ENCODE results near the gene KCNMA1. TPM values are rescaled to one million over a fixed set of nuclear protein-coding genes. Genes with fewer than 3 reads are reported as not detected.

KCNMA1 gene
- total and polyA plus RNA-seq, 4 donors = 36.2 to 95.0 (median 54.3) TPM

GRCh38 chr10:77192402-77192801, 445.2 kb downstream of the KCNMA1 start:
- no peak overlapping the region for H3K4me3 ChIP-seq (ENCODE audit: low read depth, low read length)
- no CpG with 5 or more reads among the region's 3 CpGs for WGBS (ENCODE audit: insufficient coverage)
- no peaks in the 10 kb centered on the region for H3K36me3 ChIP-seq (ENCODE audit: control insufficient read depth, insufficient read depth, low read length)
- H3K27ac ChIP-seq (ENCODE audit: low read depth, low read length) = no peak overlapping the region
- H3K9me3 ChIP-seq (ENCODE audit: control insufficient read depth, insufficient read depth, low read length) = no peaks in the 10 kb centered on the region
- H3K27me3 ChIP-seq (ENCODE audit: control insufficient read depth, insufficient read depth, low read length) = no peaks in the 10 kb centered on the region
- H3K4me1 ChIP-seq (ENCODE audit: control insufficient read depth, insufficient read depth, low read length) = no peaks in the 10 kb centered on the region
- no peak for DNase-seq (ENCODE audit: low read depth in 4 of 6, low spot score in 6 of 6)

GRCh38 chr10:77191324-77192049, 446.1 kb downstream of the KCNMA1 start:
- no CpG with 5 or more reads among the region's 5 CpGs for WGBS (ENCODE audit: insufficient coverage)
- no peak overlapping the region for H3K27ac ChIP-seq (ENCODE audit: low read depth, low read length)
- H3K4me3 ChIP-seq (ENCODE audit: low read depth, low read length) = no peak overlapping the region
- H3K9me3 ChIP-seq (ENCODE audit: control insufficient read depth, insufficient read depth, low read length) = no peaks in the 10 kb centered on the region
- DNase-seq (ENCODE audit: low read depth in 4 of 6, low spot score in 6 of 6) = no peak
- no peaks in the 10 kb centered on the region for H3K27me3 ChIP-seq (ENCODE audit: control insufficient read depth, insufficient read depth, low read length)
- no peaks in the 10 kb centered on the region for H3K36me3 ChIP-seq (ENCODE audit: control insufficient read depth, insufficient read depth, low read length)
- H3K4me1 ChIP-seq (ENCODE audit: control insufficient read depth, insufficient read depth, low read length) = no peaks in the 10 kb centered on the region

GRCh38 chr10:77190291-77190690, 447.3 kb downstream of the KCNMA1 start:
- H3K36me3 ChIP-seq (ENCODE audit: control insufficient read depth, insufficient read depth, low read length) = no peaks in the 10 kb centered on the region
- no peak for DNase-seq (ENCODE audit: low read depth in 4 of 6, low spot score in 6 of 6)
- WGBS (ENCODE audit: insufficient coverage) = no CpG with 5 or more reads among the region's 1 CpG
- no peak overlapping the region for H3K27ac ChIP-seq (ENCODE audit: low read depth, low read length)
- no peaks in the 10 kb centered on the region for H3K27me3 ChIP-seq (ENCODE audit: control insufficient read depth, insufficient read depth, low read length)
- no peaks in the 10 kb centered on the region for H3K4me1 ChIP-seq (ENCODE audit: control insufficient read depth, insufficient read depth, low read length)
- no peaks in the 10 kb centered on the region for H3K9me3 ChIP-seq (ENCODE audit: control insufficient read depth, insufficient read depth, low read length)
- no peak overlapping the region for H3K4me3 ChIP-seq (ENCODE audit: low read depth, low read length)

- Histone ChIP-seq H3K27ac (ENCODE audit: low read depth, low read length) (no peak overlapping the region), H3K36me3 (ENCODE audit: control insufficient read depth, insufficient read depth, low read length) (no peaks in the 10 kb centered on the region), H3K4me3 (ENCODE audit: low read depth, low read length) (no peak overlapping the region), H3K9me3 (ENCODE audit: control insufficient read depth, insufficient read depth, low read length) (no peaks in the 10 kb centered on the region), H3K4me1 (ENCODE audit: control insufficient read depth, insufficient read depth, low read length) (no peaks in the 10 kb centered on the region), H3K27me3 (ENCODE audit: control insufficient read depth, insufficient read depth, low read length) (no peaks in the 10 kb centered on the region)
- DNase-seq (ENCODE audit: low read depth in 4 of 6, low spot score in 6 of 6) = no peak
- WGBS (ENCODE audit: insufficient coverage) = 72% methylated on average over 3 of the region's 4 CpGs
Observed at GRCh38 chr10:77189520-77189919, 448.1 kb downstream of the KCNMA1 start.

GRCh38 chr10:77189075-77189474, 448.5 kb downstream of the KCNMA1 start:
- H3K4me1 ChIP-seq (ENCODE audit: control insufficient read depth, insufficient read depth, low read length) = no peaks in the 10 kb centered on the region
- H3K36me3 ChIP-seq (ENCODE audit: control insufficient read depth, insufficient read depth, low read length) = no peaks in the 10 kb centered on the region
- 80% methylated on average over 2 of the region's 4 CpGs for WGBS (ENCODE audit: insufficient coverage)
- H3K4me3 ChIP-seq (ENCODE audit: low read depth, low read length) = no peak overlapping the region
- no peak overlapping the region for H3K27ac ChIP-seq (ENCODE audit: low read depth, low read length)
- DNase-seq (ENCODE audit: low read depth in 4 of 6, low spot score in 6 of 6) = no peak
- no peaks in the 10 kb centered on the region for H3K9me3 ChIP-seq (ENCODE audit: control insufficient read depth, insufficient read depth, low read length)
- no peaks in the 10 kb centered on the region for H3K27me3 ChIP-seq (ENCODE audit: control insufficient read depth, insufficient read depth, low read length)

GRCh38 chr10:77188521-77188920, 449.1 kb downstream of the KCNMA1 start:
- Histone ChIP-seq H3K4me1 (ENCODE audit: control insufficient read depth, insufficient read depth, low read length) (no peaks in the 10 kb centered on the region), H3K36me3 (ENCODE audit: control insufficient read depth, insufficient read depth, low read length) (no peaks in the 10 kb centered on the region), H3K4me3 (ENCODE audit: low read depth, low read length) (no peak overlapping the region), H3K9me3 (ENCODE audit: control insufficient read depth, insufficient read depth, low read length) (no peaks in the 10 kb centered on the region), H3K27ac (ENCODE audit: low read depth, low read length) (no peak overlapping the region), H3K27me3 (ENCODE audit: control insufficient read depth, insufficient read depth, low read length) (no peaks in the 10 kb centered on the region)
- no peak for DNase-seq (ENCODE audit: low read depth in 4 of 6, low spot score in 6 of 6)

GRCh38 chr10:77188000-77188395, 449.6 kb downstream of the KCNMA1 start:
- no peaks in the 10 kb centered on the region for H3K4me1 ChIP-seq (ENCODE audit: control insufficient read depth, insufficient read depth, low read length)
- no peak overlapping the region for H3K4me3 ChIP-seq (ENCODE audit: low read depth, low read length)
- no peak for DNase-seq (ENCODE audit: low read depth in 4 of 6, low spot score in 6 of 6)
- no peak overlapping the region for H3K27ac ChIP-seq (ENCODE audit: low read depth, low read length)
- H3K36me3 ChIP-seq (ENCODE audit: control insufficient read depth, insufficient read depth, low read length) = no peaks in the 10 kb centered on the region
- WGBS (ENCODE audit: insufficient coverage) = no CpG with 5 or more reads among the region's 1 CpG
- H3K9me3 ChIP-seq (ENCODE audit: control insufficient read depth, insufficient read depth, low read length) = no peaks in the 10 kb centered on the region
- no peaks in the 10 kb centered on the region for H3K27me3 ChIP-seq (ENCODE audit: control insufficient read depth, insufficient read depth, low read length)

GRCh38 chr10:77187376-77187999, 450.1 kb downstream of the KCNMA1 start:
- DNase-seq (ENCODE audit: low read depth in 4 of 6, low spot score in 6 of 6) = no peak
- Histone ChIP-seq H3K27ac (ENCODE audit: low read depth, low read length) (no peak overlapping the region), H3K27me3 (ENCODE audit: control insufficient read depth, insufficient read depth, low read length) (no peaks in the 10 kb centered on the region), H3K4me3 (ENCODE audit: low read depth, low read length) (no peak overlapping the region), H3K4me1 (ENCODE audit: control insufficient read depth, insufficient read depth, low read length) (no peaks in the 10 kb centered on the region), H3K9me3 (ENCODE audit: control insufficient read depth, insufficient read depth, low read length) (no peaks in the 10 kb centered on the region), H3K36me3 (ENCODE audit: control insufficient read depth, insufficient read depth, low read length) (no peaks in the 10 kb centered on the region)
- 76% methylated on average over 4 of the region's 9 CpGs for WGBS (ENCODE audit: insufficient coverage)

GRCh38 chr10:77186936-77187335, 450.7 kb downstream of the KCNMA1 start:
- 86% methylated on average over 1 of the region's 3 CpGs for WGBS (ENCODE audit: insufficient coverage)
- no peak for DNase-seq (ENCODE audit: low read depth in 4 of 6, low spot score in 6 of 6)
- no peaks in the 10 kb centered on the region for H3K27me3 ChIP-seq (ENCODE audit: control insufficient read depth, insufficient read depth, low read length)
- H3K27ac ChIP-seq (ENCODE audit: low read depth, low read length) = no peak overlapping the region
- H3K4me3 ChIP-seq (ENCODE audit: low read depth, low read length) = no peak overlapping the region
- H3K4me1 ChIP-seq (ENCODE audit: control insufficient read depth, insufficient read depth, low read length) = no peaks in the 10 kb centered on the region
- H3K9me3 ChIP-seq (ENCODE audit: control insufficient read depth, insufficient read depth, low read length) = no peaks in the 10 kb centered on the region
- H3K36me3 ChIP-seq (ENCODE audit: control insufficient read depth, insufficient read depth, low read length) = no peaks in the 10 kb centered on the region

- Histone ChIP-seq H3K4me1 (ENCODE audit: control insufficient read depth, insufficient read depth, low read length) (no peaks in the 10 kb centered on the region), H3K4me3 (ENCODE audit: low read depth, low read length) (no peak overlapping the region), H3K36me3 (ENCODE audit: control insufficient read depth, insufficient read depth, low read length) (no peaks in the 10 kb centered on the region), H3K27ac (ENCODE audit: low read depth, low read length) (no peak overlapping the region), H3K9me3 (ENCODE audit: control insufficient read depth, insufficient read depth, low read length) (no peaks in the 10 kb centered on the region), H3K27me3 (ENCODE audit: control insufficient read depth, insufficient read depth, low read length) (no peaks in the 10 kb centered on the region)
- DNase-seq (ENCODE audit: low read depth in 4 of 6, low spot score in 6 of 6) = no peak
- WGBS (ENCODE audit: insufficient coverage) = 83% methylated on average over 1 of the region's 2 CpGs
Observed at GRCh38 chr10:77185696-77186095, 451.9 kb downstream of the KCNMA1 start.

All from spinal cord (tissue), 10 donors.